ENCODE results near the gene TMED10. TPM values are rescaled to one million over a fixed set of nuclear protein-coding genes. Genes with fewer than 3 reads are reported as not detected.

The TMED10 gene
- total RNA-seq, 1 experiment from 2014 or later, result 709 TPM

DNA sequence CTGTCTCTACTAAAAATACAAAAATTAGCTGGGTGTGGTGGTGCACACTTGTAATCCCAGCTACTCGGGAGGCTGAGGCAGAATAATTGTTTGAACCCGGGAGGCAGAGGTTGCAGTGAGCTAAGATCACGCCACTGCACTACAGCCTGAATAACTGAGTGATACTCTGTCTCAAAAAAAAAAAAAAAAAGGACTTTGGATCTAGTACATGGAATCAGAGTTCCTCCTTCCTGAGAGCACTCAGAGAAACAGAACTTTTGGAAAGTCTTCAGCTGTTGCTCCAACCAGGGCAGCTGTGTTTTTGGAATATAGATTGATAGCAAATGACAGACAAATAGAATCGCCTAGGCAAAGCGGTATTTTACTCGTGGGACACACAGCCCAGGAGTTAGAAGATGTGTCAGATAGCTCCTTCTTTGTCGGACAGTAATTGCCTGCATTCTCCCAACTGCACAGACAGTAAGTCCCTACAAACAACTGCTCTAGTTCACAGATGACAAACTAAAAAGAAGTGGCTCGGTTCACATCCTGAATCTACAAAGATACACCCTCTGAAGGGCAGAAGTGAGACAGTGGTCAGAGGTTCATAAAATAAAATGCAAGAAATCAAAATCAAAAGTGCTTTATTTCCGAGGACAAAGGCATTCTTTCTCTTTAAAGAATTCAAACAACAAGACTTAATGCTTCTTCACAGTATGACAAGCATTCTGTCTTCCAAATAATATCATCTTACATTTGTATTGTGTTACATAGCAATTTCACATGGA, 32.5 kb downstream of the TMED10 start:
- no peak for TF ChIP-seq EZH2 (IDR thresholded peaks at IDR 0.05; ENCODE audit: low read depth)
- TF ChIP-seq, protein P1, sequence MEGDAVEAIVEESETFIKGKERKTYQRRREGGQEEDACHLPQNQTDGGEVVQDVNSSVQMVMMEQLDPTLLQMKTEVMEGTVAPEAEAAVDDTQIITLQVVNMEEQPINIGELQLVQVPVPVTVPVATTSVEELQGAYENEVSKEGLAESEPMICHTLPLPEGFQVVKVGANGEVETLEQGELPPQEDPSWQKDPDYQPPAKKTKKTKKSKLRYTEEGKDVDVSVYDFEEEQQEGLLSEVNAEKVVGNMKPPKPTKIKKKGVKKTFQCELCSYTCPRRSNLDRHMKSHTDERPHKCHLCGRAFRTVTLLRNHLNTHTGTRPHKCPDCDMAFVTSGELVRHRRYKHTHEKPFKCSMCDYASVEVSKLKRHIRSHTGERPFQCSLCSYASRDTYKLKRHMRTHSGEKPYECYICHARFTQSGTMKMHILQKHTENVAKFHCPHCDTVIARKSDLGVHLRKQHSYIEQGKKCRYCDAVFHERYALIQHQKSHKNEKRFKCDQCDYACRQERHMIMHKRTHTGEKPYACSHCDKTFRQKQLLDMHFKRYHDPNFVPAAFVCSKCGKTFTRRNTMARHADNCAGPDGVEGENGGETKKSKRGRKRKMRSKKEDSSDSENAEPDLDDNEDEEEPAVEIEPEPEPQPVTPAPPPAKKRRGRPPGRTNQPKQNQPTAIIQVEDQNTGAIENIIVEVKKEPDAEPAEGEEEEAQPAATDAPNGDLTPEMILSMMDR (conservative IDR thresholded peaks at IDR 0.05), result no peak
- Histone ChIP-seq H2AFZ (no peak overlapping the region), H3K4me2 (no peak overlapping the region), H3K27me3 (ENCODE audit: insufficient read depth, low read depth) (no peaks in the 10 kb centered on the region), H3K27ac (no peak overlapping the region), H4K20me1 (ENCODE audit: insufficient read depth) (peaks cover 60% of the 10 kb centered on the region), H3K9me3 (ENCODE audit: insufficient read depth, low read depth) (no peaks in the 10 kb centered on the region), H3F3A (ENCODE audit: insufficient read depth, low read depth) (peaks cover 52% of the 10 kb centered on the region), H3K4me3 (no peak overlapping the region), H3K36me3 (ENCODE audit: low read depth) (peaks cover 22% of the 10 kb centered on the region), H3K4me1 (replicated peaks; ENCODE audit: insufficient read depth) (no peaks in the 10 kb centered on the region), H3K9me2 (ENCODE audit: insufficient read depth) (no peaks in the 10 kb centered on the region), H3K79me2 (ENCODE audit: low read depth) (peaks cover 88% of the 10 kb centered on the region)
- CTCF ChIA-PET, result interaction anchor here (0.5 to 0.8 kb wide), 3 partner anchors 10 to 516 kb away, joined by 3 to 9 read pairs (median 4); no protein-coding TSS in a partner anchor
- intact Hi-C loops (cut with micrococcal nuclease; ENCODE audit: unreplicated experiment), result no loop called here
- no TSS peak for BruUV-seq (replicated peaks)
- no peak for DNase-seq
- POLR2A ChIA-PET (ENCODE audit: unreplicated experiment), result interaction anchor here (0.6 to 0.7 kb wide), 3 partner anchors 113 to 1259 kb away, joined by 5 to 20 read pairs (median 13); no protein-coding TSS in a partner anchor

DNA sequence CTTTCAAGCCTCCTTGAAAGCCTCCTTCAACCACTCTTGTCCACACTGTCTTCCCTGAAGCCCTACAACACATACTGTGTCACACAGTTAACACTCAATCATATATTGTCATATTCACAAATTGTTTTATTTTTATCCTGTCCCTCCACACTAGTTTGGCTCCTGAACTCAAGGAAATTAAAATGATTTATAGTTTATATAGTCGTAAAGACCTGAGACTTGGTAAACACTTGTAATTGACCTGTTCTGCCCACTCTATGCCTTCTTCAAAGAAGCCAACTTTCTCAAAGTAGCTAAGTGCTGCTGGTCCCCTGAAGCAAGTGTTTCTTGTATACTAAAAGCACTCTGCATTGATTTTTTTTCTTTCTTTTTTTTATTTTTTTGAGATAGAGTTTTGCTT, 33.9 kb downstream of the TMED10 start:
- POLR2A ChIA-PET (ENCODE audit: unreplicated experiment), result no interaction called here
- peaks cover 16% of the 10 kb centered on the region for H3K36me3 ChIP-seq (ENCODE audit: low read depth)
- TF ChIP-seq EZH2 (IDR thresholded peaks at IDR 0.05; ENCODE audit: low read depth), result no peak
- TF ChIP-seq, protein P1 (conservative IDR thresholded peaks at IDR 0.05), result no peak

DNA sequence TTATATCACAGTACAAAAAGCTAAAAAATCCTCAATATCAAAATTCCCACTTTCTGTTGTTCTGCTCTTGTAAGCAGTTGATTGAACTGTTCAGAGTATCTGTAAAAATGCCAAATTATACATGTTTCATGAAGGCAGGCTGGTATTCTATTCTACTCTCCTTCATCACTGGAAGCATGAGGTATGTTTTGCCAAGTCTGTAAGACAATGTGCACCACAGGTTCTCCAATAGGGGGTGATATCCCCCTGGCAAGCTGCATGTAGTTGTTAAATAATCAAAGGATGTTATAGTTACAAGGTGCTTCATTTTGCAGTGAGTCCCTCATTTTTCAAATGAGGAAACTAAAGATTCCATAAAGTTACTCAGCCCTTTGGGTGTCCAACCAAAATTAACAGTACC, 34.4 kb downstream of the TMED10 start:
- POLR2A ChIA-PET (ENCODE audit: unreplicated experiment), result interaction anchor here (0.5 to 0.7 kb wide), 4 partner anchors 92 to 289 kb away, joined by 3 to 4 read pairs (median 3); no protein-coding TSS in a partner anchor
- peaks cover 11% of the 10 kb centered on the region for H3K36me3 ChIP-seq (ENCODE audit: low read depth)
- no peaks in the 10 kb centered on the region for H3K9me2 ChIP-seq (ENCODE audit: insufficient read depth)
- no peak for TF ChIP-seq EZH2 (IDR thresholded peaks at IDR 0.05; ENCODE audit: low read depth)
- TF ChIP-seq, protein P1 (conservative IDR thresholded peaks at IDR 0.05), result peak; percentile 61
- no peak overlapping the region for H3K4me3 ChIP-seq
- CTCF ChIA-PET, result interaction anchor here (0.7 to 1.6 kb wide), 3 partner anchors 134 to 157 kb away, joined by 3 to 6 read pairs (median 3); no protein-coding TSS in a partner anchor
- H3K4me2 ChIP-seq, result no peak overlapping the region
- no peak overlapping the region for H2AFZ ChIP-seq
- peak in 1 of 2 experiments; percentile 28 for DNase-seq
- no peaks in the 10 kb centered on the region for H3K27me3 ChIP-seq (ENCODE audit: insufficient read depth, low read depth)
- H3K79me2 ChIP-seq (ENCODE audit: low read depth), result peaks cover 90% of the 10 kb centered on the region
- no peaks in the 10 kb centered on the region for H3K4me1 ChIP-seq (replicated peaks; ENCODE audit: insufficient read depth)
- peaks cover 59% of the 10 kb centered on the region for H3F3A ChIP-seq (ENCODE audit: insufficient read depth, low read depth)
- H3K9me3 ChIP-seq (ENCODE audit: insufficient read depth, low read depth), result no peaks in the 10 kb centered on the region
- BruUV-seq (replicated peaks), result no TSS peak
- intact Hi-C loops (cut with micrococcal nuclease; ENCODE audit: unreplicated experiment), result no loop called here
- peak overlapping the region; percentile 7; the same call in 1 of the 2 replicates for H3K27ac ChIP-seq
- H4K20me1 ChIP-seq (ENCODE audit: insufficient read depth), result peaks cover 59% of the 10 kb centered on the region

More for the DNA sequence above, 33.9 kb downstream of the TMED10 start:
- intact Hi-C loops (cut with micrococcal nuclease; ENCODE audit: unreplicated experiment), result no loop called here
- BruUV-seq (replicated peaks), result no TSS peak
- CTCF ChIA-PET, result interaction anchor here (0.6 kb wide), 1 partner anchor 202 kb away, joined by 4 read pairs; no protein-coding TSS in a partner anchor
- Histone ChIP-seq H3K9me2 (ENCODE audit: insufficient read depth) (no peaks in the 10 kb centered on the region), H3K4me1 (replicated peaks; ENCODE audit: insufficient read depth) (no peaks in the 10 kb centered on the region), H3K4me3 (no peak overlapping the region), H3F3A (ENCODE audit: insufficient read depth, low read depth) (peaks cover 58% of the 10 kb centered on the region), H2AFZ (no peak overlapping the region), H3K9me3 (ENCODE audit: insufficient read depth, low read depth) (no peaks in the 10 kb centered on the region), H4K20me1 (ENCODE audit: insufficient read depth) (peaks cover 59% of the 10 kb centered on the region), H3K79me2 (ENCODE audit: low read depth) (peaks cover 92% of the 10 kb centered on the region), H3K4me2 (no peak overlapping the region), H3K27ac (peak overlapping the region; percentile 7), H3K27me3 (ENCODE audit: insufficient read depth, low read depth) (no peaks in the 10 kb centered on the region)
- DNase-seq, result no peak

Measured in PC-9 (cell line).